NB4 (cell line): ENCODE data around the gene NSUN6.

Source experiments
- DNase-seq: peaks from one replicate; pipeline ENCODE4 v3.0.0; 2010; ENCODE audit warnings: low read depth
- H3K4me3 ChIP-seq: one replicate; pipeline ENCODE4 v1.5.1; 2011; ENCODE audit warnings: mild to moderate bottlenecking, low read depth, low read length, moderate library complexity
- MYC ChIP-seq: IDR thresholded peaks from 2 replicates; pipeline ENCODE4 v1.6.1; 2011; ENCODE audit warnings: low read depth, low read length
- POLR2A ChIP-seq: IDR thresholded peaks from 2 replicates; pipeline ENCODE4 v1.6.1; 2011; ENCODE audit warnings: mild to moderate bottlenecking; ENCODE audit not compliant: insufficient read length; ENCODE audit errors: extremely low read depth
- TF ChIP-seq, protein P1 (sequence below): IDR thresholded peaks from one replicate; pipeline ENCODE4 v1.5.1; 2012; ENCODE audit warnings: low read depth, low read length
- TF ChIP-seq, protein P2 (sequence below): IDR thresholded peaks from 2 replicates; pipeline ENCODE4 v1.6.1; 2011; ENCODE audit warnings: low read depth, low read length

Gene NSUN6

DNA sequence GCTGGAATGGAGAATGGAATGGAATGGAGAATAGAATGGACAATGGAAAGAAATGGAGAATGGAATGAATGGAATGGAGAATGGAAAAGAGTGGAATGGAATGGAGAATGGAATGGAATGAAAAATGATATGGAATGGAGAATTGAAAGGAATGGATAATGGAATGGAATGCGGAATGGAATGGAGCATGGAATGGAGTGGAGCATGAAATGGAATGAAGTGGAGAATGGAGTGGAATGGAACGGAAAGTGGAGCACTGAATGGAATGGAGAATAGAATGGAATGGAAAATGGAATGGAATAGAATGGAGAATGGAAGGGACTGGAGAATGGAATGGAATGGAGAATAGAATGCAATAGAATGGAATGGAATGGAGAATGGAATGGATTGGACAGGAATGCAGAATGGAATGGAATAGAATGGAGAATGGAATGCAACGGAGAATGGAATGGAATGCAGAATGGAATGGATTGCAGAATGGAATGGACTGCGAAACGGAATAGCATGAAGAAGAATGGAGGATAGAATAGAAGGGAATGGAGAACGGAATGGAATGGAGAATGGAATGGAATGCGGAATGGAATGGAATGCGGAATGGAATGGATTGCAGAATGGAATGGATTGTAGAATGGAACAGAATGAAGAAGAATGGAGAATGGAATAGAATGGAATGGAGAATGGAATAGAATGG, 89.4 kb downstream of the NSUN6 start:
- no peak for TF ChIP-seq MYC
- no peak for TF ChIP-seq POLR2A
- TF ChIP-seq, protein P1, sequence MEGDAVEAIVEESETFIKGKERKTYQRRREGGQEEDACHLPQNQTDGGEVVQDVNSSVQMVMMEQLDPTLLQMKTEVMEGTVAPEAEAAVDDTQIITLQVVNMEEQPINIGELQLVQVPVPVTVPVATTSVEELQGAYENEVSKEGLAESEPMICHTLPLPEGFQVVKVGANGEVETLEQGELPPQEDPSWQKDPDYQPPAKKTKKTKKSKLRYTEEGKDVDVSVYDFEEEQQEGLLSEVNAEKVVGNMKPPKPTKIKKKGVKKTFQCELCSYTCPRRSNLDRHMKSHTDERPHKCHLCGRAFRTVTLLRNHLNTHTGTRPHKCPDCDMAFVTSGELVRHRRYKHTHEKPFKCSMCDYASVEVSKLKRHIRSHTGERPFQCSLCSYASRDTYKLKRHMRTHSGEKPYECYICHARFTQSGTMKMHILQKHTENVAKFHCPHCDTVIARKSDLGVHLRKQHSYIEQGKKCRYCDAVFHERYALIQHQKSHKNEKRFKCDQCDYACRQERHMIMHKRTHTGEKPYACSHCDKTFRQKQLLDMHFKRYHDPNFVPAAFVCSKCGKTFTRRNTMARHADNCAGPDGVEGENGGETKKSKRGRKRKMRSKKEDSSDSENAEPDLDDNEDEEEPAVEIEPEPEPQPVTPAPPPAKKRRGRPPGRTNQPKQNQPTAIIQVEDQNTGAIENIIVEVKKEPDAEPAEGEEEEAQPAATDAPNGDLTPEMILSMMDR, result no peak
- no peak for DNase-seq
- no peak overlapping the region for H3K4me3 ChIP-seq

DNA sequence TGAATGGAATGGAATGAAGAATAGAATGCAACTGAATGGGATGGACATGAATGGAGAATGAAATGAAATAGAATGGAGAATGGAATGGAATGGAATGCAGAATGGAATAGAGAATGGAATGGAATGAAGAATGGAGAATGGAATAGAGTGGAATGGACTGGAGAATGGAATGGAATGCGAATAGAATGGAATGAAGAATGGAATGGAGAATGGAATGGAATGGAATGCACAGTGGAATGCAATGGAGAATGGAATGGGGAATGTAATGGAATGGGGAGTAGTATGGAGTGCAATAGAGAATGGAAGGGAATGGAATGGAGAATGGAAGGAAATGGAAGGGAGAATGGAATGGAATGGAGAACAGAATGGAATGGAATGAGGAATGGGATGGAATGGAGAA, 93.4 kb downstream of the NSUN6 start:
- TF ChIP-seq, protein P2, sequence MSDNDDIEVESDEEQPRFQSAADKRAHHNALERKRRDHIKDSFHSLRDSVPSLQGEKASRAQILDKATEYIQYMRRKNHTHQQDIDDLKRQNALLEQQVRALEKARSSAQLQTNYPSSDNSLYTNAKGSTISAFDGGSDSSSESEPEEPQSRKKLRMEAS, result no peak
- TF ChIP-seq MYC (no peak), POLR2A (no peak)
- TF ChIP-seq, protein P1, result no peak
- H3K4me3 ChIP-seq, result no peak overlapping the region
- DNase-seq, result no peak

DNA sequence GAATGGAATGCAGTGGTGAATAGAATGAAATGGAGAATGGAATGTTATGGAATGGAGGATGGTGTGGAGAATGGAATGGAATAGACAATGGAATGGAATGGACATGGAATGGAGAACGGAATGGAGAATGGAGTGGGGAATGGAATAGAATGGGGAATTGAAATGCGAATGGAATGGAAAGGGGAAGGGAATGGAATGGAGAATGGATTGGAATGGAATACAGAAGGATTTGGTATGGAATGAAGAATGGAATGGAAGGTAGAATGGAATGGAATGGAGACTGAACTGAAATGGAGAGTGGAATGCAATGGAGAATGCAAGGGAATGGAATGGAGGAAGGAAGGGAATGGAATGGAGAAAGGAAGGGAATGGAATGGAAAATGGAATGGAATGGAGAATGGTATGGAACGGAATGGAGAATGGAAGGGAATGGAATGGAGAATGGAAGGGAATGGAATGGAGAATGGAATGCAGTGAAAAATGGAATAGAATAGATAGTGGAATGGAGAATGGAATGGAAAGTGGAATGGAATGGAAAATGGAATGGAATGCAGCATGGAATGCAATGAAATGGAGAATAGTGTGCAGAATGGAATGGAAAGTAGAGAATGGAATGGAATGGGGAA, 94.8 kb downstream of the NSUN6 start:
- H3K4me3 ChIP-seq, result no peak overlapping the region
- DNase-seq, result no peak
- TF ChIP-seq, protein P1, result no peak
- TF ChIP-seq MYC, result no peak
- TF ChIP-seq POLR2A, result no peak
- TF ChIP-seq, protein P2, result no peak

DNA sequence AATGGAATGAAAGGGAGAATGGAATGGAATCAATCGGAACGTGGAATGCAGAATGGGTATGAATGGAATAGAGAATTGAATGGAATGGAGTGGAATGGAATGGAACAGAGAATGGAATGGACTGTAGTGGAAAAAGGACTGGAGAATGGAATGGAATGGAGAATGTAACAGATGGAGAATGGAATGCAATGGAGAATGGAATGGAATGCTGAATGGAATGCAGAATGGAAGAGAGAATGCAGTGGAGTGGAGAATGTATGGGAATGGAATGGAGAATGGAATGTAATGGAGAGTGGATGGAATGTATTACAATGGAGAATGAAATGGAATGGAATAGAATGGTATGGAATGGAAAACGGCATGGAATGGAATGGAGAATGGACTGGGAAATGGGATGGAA, 96.9 kb downstream of the NSUN6 start:
- no peak for DNase-seq
- no peak for TF ChIP-seq MYC
- no peak for TF ChIP-seq POLR2A
- TF ChIP-seq, protein P1, result no peak
- no peak overlapping the region for H3K4me3 ChIP-seq

DNA sequence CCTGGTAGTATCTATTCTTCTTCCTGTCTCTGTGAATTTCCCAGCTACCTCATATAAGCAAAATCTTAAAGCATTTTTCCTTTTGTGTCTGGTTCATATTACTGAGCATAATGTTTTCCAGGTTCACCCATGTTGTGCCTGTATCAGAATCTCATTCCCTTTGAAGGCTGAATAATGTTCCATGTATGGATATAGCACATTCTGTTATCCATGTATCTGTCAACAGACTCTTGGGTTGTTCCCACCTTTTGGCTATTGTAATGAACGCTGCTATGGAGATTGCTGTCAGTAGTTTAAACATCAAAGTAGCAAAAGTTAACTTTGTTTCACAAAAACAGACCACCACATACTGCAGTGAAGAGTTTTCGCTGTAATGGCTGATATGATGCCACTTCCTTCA, 99.9 kb downstream of the NSUN6 start:
- DNase-seq, result no peak
- TF ChIP-seq MYC (no peak), POLR2A (no peak)
- TF ChIP-seq, protein P1, result no peak
- TF ChIP-seq, protein P2, result no peak
- no peak overlapping the region for H3K4me3 ChIP-seq

DNA sequence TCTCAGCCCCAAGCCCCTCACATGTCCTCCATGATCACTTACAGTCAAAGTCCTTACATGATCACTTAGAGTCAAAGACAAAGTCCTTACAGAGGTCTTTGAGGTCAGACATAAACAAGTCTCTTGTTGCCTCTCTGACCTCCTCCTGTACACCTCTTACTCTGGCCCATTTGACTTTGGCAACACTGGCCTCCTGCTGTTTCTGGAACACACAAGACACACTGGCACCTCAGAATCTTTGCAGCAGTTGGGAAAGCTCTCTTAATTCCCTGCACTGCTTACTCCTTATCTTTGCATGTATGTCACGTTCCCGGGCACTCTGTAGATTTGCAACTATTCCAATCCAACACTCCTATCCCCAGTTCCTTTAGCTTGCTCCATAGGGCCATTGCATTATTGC, 102.3 kb downstream of the NSUN6 start:
- TF ChIP-seq MYC (no peak), POLR2A (no peak)
- TF ChIP-seq, protein P2, result no peak
- TF ChIP-seq, protein P1, result no peak
- no peak for DNase-seq
- no peak overlapping the region for H3K4me3 ChIP-seq
